Inferior parietal cortex (tissue), 1 donor: ENCODE results near the gene SSBP2.

Experiments used
- DNase-seq: peaks from one replicate; pipeline ENCODE4 v3.0.0-alpha.2; 2016; ENCODE audit errors: extremely low spot score

The SSBP2 gene

DNA sequence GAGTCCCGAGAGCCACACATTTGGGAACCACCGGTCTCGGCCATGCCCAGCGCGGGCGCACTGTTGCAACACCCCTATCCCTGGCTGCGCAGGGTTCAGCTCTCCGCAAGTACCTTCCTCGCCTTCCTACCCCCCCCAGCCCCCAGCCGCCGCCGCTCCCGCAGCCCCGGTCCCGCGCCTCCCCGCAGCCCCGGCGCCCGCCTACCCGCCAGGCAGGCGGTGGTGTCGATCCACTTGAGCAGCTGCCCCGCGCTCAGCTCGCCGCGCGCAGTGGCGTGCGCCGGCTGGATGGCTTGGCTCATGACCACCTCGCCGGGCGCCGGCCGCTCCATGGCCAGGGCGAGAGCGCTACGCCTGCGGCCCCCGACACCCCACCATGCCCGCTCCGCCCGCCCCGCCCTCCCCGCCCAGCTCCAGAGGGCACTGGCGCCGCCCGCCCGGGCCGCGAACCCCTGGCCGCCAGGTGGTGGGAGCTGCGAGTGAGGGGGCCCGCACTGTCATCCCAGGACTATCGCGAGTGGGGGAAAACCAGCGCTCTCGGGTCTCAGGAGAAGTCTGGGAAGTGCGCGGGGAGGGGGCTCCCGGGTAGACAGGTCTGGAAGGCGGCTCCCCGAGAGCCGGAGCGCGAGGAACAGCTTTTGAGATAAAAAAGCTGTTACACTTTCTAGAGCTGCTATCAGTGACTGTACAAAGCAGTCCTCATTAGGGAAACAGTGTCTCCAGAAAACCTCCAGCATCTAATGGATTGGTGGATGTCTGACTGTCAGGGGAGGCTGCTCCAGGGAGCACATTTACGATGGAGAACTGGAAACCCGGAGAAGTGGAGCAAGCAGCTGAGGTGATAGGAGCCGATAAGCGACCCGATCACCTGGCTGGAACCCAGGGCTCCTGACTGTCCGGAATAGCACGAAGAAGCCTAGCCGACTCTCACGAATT, 356.8 kb downstream of the SSBP2 start, which contains the start of gene ACOT12:
Gene ACOT12 (minus strand): TSS at position 352 of the 936 bp plus-strand sequence. CDS start 20 bp downstream, at position 332.
- DNase-seq: no peak

DNA sequence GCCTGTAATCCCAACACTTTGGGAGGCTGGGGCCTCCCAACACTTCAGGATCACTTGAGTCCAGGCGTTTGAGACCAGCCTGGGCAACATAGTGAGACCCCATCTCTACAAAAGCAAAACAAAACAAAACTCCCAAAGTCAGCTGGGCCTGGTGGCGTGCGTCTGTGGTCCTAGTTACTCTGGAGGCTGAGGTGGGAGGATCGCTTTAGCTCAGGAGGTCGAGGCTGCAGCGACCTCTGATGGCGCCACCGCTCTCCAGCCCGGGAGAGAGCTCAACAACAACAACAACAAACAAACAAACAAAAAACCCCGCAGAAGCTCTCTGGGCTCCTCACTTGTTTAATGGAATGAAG, 357.5 kb downstream of the SSBP2 start:
- DNase-seq: no peak

- DNase-seq: no peak
Observed at GRCh38 chr5:81389025-81389424, 361.9 kb downstream of the SSBP2 start.

- no peak for DNase-seq
Observed at GRCh38 chr5:81388169-81388568, 362.7 kb downstream of the SSBP2 start.

DNA sequence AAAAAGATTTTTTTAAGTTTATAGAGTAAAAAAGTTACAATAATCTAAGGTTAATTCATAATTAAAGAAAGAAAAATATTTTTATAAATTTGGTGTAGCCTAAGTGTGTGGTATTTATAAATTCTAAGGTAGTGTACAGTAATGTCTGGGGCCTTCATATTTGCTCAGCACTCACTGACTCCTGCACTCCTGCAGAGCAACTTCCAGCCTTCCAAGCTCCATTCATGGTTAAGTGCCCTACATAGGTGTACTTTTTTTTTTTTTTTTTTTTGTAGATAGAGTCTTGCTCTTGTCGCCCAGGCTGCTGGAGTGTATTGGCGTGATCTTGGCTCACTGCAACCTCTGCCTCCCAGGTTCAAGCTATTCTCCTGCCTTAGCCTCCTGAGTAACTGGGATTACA, 367.0 kb downstream of the SSBP2 start:
- no peak for DNase-seq

- no peak for DNase-seq
Observed at GRCh38 chr5:81371354-81371876, 379.5 kb downstream of the SSBP2 start.

DNA sequence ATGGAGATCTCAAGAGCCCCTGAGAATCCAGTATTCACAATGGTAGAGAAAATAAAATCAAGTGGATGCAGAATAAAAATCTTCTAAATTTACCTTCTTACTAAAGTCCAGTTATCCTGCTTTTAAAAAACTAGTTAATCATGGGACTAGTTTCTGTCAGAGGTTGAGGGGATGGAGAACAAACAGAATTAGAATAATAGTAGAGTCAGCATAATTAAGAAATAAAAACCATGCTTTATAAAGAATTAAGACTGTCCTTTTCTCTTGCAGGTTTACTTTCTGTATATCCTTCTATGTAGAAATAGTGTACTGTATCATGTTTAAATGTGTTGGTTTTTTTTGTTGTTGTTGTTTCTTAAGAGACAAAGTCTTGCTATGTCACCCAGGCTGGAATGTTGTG, 380.0 kb downstream of the SSBP2 start:
- DNase-seq: no peak

DNA sequence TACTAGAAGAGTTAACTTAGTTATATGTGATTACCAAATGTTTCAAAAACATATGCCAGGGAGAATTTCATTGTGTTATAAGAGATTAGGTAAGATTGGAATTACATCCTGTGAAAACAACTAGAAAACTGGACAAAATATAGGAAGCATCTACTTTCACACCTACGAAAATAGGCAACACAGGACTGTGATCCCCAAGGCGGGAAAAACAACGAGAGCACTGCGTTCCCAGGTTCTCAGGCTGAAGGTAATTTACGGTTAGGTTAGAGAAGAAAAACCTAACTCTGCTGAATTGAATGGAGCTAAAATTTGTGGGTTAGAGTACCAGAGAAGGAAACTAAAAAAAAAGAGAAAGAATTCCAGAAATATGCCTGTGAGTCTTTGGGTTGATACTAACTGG, 385.4 kb downstream of the SSBP2 start:
- DNase-seq: no peak

GRCh38 chr5:81363093-81363871, 387.6 kb downstream of the SSBP2 start:
- no peak for DNase-seq
